GM23338 (cell line): ENCODE results near the gene IL7R. TPM values are rescaled to one million over a fixed set of nuclear protein-coding genes. Genes with fewer than 3 reads are reported as not detected.

ENCODE experiments used
- ATAC-seq: fragments of 200-7000 bp; cut with Tn5 transposase; 3 replicates; pipeline ENCODE4 v1.9.1; 2020
- DNase-seq: peaks from one replicate; pipeline ENCODE4 v3.0.0-alpha.2; 2015; ENCODE audit warnings: low spot score
- H2AFZ ChIP-seq: fragments of 200-600 bp; sonication (generic); 2 replicates; pipeline ENCODE4 v1.8.0; 2016; ENCODE audit warnings: antibody characterized with exemption, mild to moderate bottlenecking, moderate library complexity
- H3F3A ChIP-seq: fragments of 200-600 bp; sonication (generic); replicated peaks from 2 replicates; pipeline ENCODE4 v1.8.0; 2017; ENCODE audit warnings: antibody characterized with exemption, mixed run types, low read depth
- H3K27ac ChIP-seq: fragments of 200-600 bp; sonication (generic); 2 replicates; pipeline ENCODE4 v1.6.1; 2016; ENCODE audit warnings: low read depth
- H3K27me3 ChIP-seq: fragments of 200-600 bp; sonication (generic); 2 replicates; pipeline ENCODE4 v1.8.0; 2016; ENCODE audit warnings: mild to moderate bottlenecking, mixed run types, moderate library complexity; ENCODE audit not compliant: insufficient read depth
- H3K36me3 ChIP-seq: fragments of 200-600 bp; sonication (generic); 2 replicates; pipeline ENCODE4 v1.8.0; 2016; ENCODE audit warnings: mild to moderate bottlenecking; ENCODE audit not compliant: insufficient read depth
- H3K4me1 ChIP-seq: fragments of 200-600 bp; sonication (generic); 2 replicates; pipeline ENCODE4 v1.8.0; 2016; ENCODE audit warnings: mild to moderate bottlenecking, moderate library complexity; ENCODE audit not compliant: insufficient read depth
- H3K4me2 ChIP-seq: fragments of 200-600 bp; sonication (generic); 2 replicates; pipeline ENCODE4 v1.7.1; 2017; ENCODE audit warnings: mixed run types
- H3K4me3 ChIP-seq: fragments of 200-600 bp; sonication (generic); 2 replicates; pipeline ENCODE4 v1.6.1; 2016; ENCODE audit warnings: mixed run types
- H3K79me2 ChIP-seq: fragments of 200-600 bp; sonication (generic); replicated peaks from 2 replicates; pipeline ENCODE4 v1.8.0; 2017; ENCODE audit warnings: mild to moderate bottlenecking; ENCODE audit not compliant: insufficient read depth
- H3K9me2 ChIP-seq: fragments of 200-600 bp; sonication (generic); 2 replicates; pipeline ENCODE4 v1.8.0; 2017; ENCODE audit not compliant: insufficient read depth
- H4K20me1 ChIP-seq: fragments of 200-600 bp; sonication (generic); replicated peaks from 2 replicates; pipeline ENCODE4 v1.8.0; 2017; ENCODE audit warnings: mild to moderate bottlenecking; ENCODE audit not compliant: insufficient read depth
- H3K27ac Mint-ChIP-seq: 2 replicates; pipeline ENCODE4 v1.8.0; 2020; ENCODE audit warnings: inconsistent platforms, mild to moderate bottlenecking, moderate library complexity, mixed read lengths
- H3K27me3 Mint-ChIP-seq: 3 replicates; pipeline ENCODE4 v1.8.0; 2022; ENCODE audit warnings: low read depth, mild to moderate bottlenecking, moderate library complexity, mixed read lengths, inconsistent platforms; ENCODE audit not compliant: insufficient read depth, poor library complexity
- H3K36me3 Mint-ChIP-seq: 3 replicates; pipeline ENCODE4 v1.8.0; 2021; ENCODE audit warnings: low read depth, mild to moderate bottlenecking, inconsistent platforms, moderate library complexity, mixed read lengths
- H3K4me1 Mint-ChIP-seq: 3 replicates; pipeline ENCODE4 v1.8.0; 2020; ENCODE audit warnings: mild to moderate bottlenecking, inconsistent platforms, mixed read lengths
- H3K4me3 Mint-ChIP-seq: 3 replicates; pipeline ENCODE4 v1.8.0; 2021; ENCODE audit warnings: moderate library complexity, mild to moderate bottlenecking, inconsistent platforms, mixed read lengths
- H3K9me3 Mint-ChIP-seq: 3 replicates; pipeline ENCODE4 v1.8.0; 2020; ENCODE audit warnings: moderate library complexity, mild to moderate bottlenecking, inconsistent platforms, mixed read lengths
- EZH2 ChIP-seq: fragments of 200-600 bp; sonication (generic); IDR thresholded peaks from one replicate; pipeline ENCODE4 v1.8.0; 2017; ENCODE audit warnings: antibody characterized with exemption, mild to moderate bottlenecking, low read depth; ENCODE audit not compliant: unreplicated experiment
- EZH2phosphoT487 ChIP-seq: fragments of 200-600 bp; sonication (generic); IDR thresholded peaks from one replicate; pipeline ENCODE4 v1.8.1; 2018; ENCODE audit warnings: antibody characterized with exemption; ENCODE audit not compliant: unreplicated experiment
- JUNB ChIP-seq: IDR thresholded peaks from one replicate; pipeline ENCODE4 v1.6.1; 2016; ENCODE audit warnings: antibody characterized with exemption; ENCODE audit not compliant: unreplicated experiment
- NANOG ChIP-seq: IDR thresholded peaks from 2 replicates; pipeline ENCODE4 v1.6.1; 2016; ENCODE audit warnings: antibody characterized with exemption, borderline replicate concordance
- STAT1 ChIP-seq: IDR thresholded peaks from one replicate; pipeline ENCODE4 v1.6.1; 2016; ENCODE audit warnings: antibody characterized with exemption; ENCODE audit not compliant: unreplicated experiment
- ZNF114 ChIP-seq: fragments of 250-450 bp; sonication (Bioruptor Pico); IDR thresholded peaks from 2 replicates; pipeline ENCODE4 v1.5.0; 2020; ENCODE audit warnings: mild to moderate bottlenecking, moderate library complexity
- polyA plus RNA-seq: library from polyadenylated mRNA; unstranded; fragments of >200 nt; fragmentation: Nextera tagmentation; extraction: Ambion mirVana; gene quantifications from 2 replicates; pipeline ENCODE4 v1.2.1, GENCODE V29; 2016
- total RNA-seq: library from RNA; depleted of rRNA; stranded (reverse); fragments of >200 nt; shearing (Covaris generic); gene quantifications from 2 replicates; pipeline ENCODE4 v1.2.3, GENCODE V29; 2014
- TF ChIP-seq, protein P1 (sequence below), 2 experiments: fragments of 200-600 bp in 1 of 2; sonication (generic) in 1 of 2; conservative IDR thresholded peaks; 2 replicates each; pipeline versions ENCODE4 v1.5.1 to v1.6.1; 2016 to 2017; ENCODE audit warnings: antibody characterized with exemption in 2 of 2, low read depth in 2 of 2, mild to moderate bottlenecking in 2 of 2, moderate library complexity in 1 of 2
- TF ChIP-seq, protein P2 (sequence below): fragments of 250-450 bp; sonication (Bioruptor Pico); IDR thresholded peaks from 2 replicates; pipeline ENCODE4 v1.5.0; 2020; ENCODE audit warnings: mild to moderate bottlenecking, moderate library complexity

The IL7R gene
- total and polyA plus RNA-seq, 2 experiments from 2014 or later, result not detected

GRCh38 chr5:35853631-35854030, 3.1 kb upstream of the IL7R start (continued):
- TF ChIP-seq, protein P1, sequence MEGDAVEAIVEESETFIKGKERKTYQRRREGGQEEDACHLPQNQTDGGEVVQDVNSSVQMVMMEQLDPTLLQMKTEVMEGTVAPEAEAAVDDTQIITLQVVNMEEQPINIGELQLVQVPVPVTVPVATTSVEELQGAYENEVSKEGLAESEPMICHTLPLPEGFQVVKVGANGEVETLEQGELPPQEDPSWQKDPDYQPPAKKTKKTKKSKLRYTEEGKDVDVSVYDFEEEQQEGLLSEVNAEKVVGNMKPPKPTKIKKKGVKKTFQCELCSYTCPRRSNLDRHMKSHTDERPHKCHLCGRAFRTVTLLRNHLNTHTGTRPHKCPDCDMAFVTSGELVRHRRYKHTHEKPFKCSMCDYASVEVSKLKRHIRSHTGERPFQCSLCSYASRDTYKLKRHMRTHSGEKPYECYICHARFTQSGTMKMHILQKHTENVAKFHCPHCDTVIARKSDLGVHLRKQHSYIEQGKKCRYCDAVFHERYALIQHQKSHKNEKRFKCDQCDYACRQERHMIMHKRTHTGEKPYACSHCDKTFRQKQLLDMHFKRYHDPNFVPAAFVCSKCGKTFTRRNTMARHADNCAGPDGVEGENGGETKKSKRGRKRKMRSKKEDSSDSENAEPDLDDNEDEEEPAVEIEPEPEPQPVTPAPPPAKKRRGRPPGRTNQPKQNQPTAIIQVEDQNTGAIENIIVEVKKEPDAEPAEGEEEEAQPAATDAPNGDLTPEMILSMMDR (conservative IDR thresholded peaks at IDR 0.05; ENCODE audit: low read depth in 2 of 2), result no peak
- no peak for TF ChIP-seq JUNB
- no peak for TF ChIP-seq ZNF114 (CRISPR knock-in tag)
- no peak for TF ChIP-seq NANOG
- TF ChIP-seq, protein P2, sequence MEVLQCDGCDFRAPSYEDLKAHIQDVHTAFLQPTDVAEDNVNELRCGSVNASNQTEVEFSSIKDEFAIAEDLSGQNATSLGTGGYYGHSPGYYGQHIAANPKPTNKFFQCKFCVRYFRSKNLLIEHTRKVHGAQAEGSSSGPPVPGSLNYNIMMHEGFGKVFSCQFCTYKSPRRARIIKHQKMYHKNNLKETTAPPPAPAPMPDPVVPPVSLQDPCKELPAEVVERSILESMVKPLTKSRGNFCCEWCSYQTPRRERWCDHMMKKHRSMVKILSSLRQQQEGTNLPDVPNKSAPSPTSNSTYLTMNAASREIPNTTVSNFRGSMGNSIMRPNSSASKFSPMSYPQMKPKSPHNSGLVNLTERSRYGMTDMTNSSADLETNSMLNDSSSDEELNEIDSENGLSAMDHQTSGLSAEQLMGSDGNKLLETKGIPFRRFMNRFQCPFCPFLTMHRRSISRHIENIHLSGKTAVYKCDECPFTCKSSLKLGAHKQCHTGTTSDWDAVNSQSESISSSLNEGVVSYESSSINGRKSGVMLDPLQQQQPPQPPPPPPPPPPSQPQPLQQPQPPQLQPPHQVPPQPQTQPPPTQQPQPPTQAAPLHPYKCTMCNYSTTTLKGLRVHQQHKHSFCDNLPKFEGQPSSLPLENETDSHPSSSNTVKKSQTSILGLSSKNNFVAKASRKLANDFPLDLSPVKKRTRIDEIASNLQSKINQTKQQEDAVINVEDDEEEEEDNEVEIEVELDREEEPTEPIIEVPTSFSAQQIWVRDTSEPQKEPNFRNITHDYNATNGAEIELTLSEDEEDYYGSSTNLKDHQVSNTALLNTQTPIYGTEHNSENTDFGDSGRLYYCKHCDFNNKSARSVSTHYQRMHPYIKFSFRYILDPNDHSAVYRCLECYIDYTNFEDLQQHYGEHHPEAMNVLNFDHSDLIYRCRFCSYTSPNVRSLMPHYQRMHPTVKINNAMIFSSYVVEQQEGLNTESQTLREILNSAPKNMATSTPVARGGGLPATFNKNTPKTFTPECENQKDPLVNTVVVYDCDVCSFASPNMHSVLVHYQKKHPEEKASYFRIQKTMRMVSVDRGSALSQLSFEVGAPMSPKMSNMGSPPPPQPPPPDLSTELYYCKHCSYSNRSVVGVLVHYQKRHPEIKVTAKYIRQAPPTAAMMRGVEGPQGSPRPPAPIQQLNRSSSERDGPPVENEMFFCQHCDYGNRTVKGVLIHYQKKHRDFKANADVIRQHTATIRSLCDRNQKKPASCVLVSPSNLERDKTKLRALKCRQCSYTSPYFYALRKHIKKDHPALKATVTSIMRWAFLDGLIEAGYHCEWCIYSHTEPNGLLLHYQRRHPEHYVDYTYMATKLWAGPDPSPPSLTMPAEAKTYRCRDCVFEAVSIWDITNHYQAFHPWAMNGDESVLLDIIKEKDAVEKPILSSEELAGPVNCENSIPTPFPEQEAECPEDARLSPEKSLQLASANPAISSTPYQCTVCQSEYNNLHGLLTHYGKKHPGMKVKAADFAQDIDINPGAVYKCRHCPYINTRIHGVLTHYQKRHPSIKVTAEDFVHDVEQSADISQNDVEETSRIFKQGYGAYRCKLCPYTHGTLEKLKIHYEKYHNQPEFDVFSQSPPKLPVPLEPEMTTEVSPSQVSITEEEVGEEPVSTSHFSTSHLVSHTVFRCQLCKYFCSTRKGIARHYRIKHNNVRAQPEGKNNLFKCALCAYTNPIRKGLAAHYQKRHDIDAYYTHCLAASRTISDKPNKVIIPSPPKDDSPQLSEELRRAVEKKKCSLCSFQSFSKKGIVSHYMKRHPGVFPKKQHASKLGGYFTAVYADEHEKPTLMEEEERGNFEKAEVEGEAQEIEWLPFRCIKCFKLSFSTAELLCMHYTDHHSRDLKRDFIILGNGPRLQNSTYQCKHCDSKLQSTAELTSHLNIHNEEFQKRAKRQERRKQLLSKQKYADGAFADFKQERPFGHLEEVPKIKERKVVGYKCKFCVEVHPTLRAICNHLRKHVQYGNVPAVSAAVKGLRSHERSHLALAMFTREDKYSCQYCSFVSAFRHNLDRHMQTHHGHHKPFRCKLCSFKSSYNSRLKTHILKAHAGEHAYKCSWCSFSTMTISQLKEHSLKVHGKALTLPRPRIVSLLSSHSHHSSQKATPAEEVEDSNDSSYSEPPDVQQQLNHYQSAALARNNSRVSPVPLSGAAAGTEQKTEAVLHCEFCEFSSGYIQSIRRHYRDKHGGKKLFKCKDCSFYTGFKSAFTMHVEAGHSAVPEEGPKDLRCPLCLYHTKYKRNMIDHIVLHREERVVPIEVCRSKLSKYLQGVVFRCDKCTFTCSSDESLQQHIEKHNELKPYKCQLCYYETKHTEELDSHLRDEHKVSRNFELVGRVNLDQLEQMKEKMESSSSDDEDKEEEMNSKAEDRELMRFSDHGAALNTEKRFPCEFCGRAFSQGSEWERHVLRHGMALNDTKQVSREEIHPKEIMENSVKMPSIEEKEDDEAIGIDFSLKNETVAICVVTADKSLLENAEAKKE (CRISPR knock-in tag), result no peak
- no peak for TF ChIP-seq EZH2
- TF ChIP-seq EZH2phosphoT487, result no peak

DNA sequence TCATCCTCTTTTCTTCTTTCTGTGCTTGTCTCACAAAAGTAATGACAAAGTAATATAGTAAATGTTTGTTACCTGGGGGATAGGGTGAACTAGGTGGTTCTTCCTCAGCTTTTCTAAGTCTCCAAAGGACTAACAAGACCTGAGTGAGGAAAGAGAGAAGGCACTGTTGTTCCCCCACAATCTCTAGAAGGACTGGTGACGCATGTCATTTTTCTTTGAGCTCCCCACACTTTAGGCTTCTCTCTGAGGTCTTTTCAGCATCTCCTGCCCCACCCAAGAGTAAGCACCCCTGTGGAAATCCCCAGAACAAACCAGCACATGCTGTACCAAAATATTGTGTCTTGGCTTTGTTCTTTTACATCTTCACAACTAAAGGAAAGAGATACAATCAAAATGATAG, 2.4 kb upstream of the IL7R start:
- H3K4me2 ChIP-seq, result no peak overlapping the region
- H2AFZ ChIP-seq, result no peak overlapping the region
- no peaks in the 10 kb centered on the region for H3K9me2 ChIP-seq
- no peaks in the 10 kb centered on the region for H3K36me3 ChIP-seq
- H3F3A ChIP-seq, result no peaks in the 10 kb centered on the region
- H3K4me3 ChIP-seq, result no peak overlapping the region
- Mint-ChIP-seq H3K9me3 (no peaks in the 10 kb centered on the region), H3K4me1 (peaks cover 9% of the 10 kb centered on the region; the same call in 2 of the 3 replicates), H3K27me3 (peaks cover 3% of the 10 kb centered on the region), H3K36me3 (no peaks in the 10 kb centered on the region), H3K4me3 (no peak overlapping the region), H3K27ac (no peak overlapping the region)
- peaks cover 22% of the 10 kb centered on the region for H3K4me1 ChIP-seq
- H3K27ac ChIP-seq, result no peak overlapping the region
- DNase-seq, result no peak
- H4K20me1 ChIP-seq, result no peaks in the 10 kb centered on the region
- no peaks in the 10 kb centered on the region for H3K79me2 ChIP-seq
- ATAC-seq, result no peak
- no peaks in the 10 kb centered on the region for H3K27me3 ChIP-seq
- no peak for TF ChIP-seq STAT1
- TF ChIP-seq, protein P1 (conservative IDR thresholded peaks at IDR 0.05; ENCODE audit: low read depth in 2 of 2), result no peak
